ENCODE measurements around the gene FGD6.

FGD6 gene

GRCh38 chr12:95259368-95259767 is 42.1 kb upstream of the FGD6 start:
- no peak for TF ChIP-seq CTCF (IDR thresholded peaks at IDR 0.05; ENCODE audit: insufficient read depth, low read length, poor library complexity, severe bottlenecking)
- peaks cover 8% of the 10 kb centered on the region for H3K36me3 ChIP-seq (ENCODE audit: control insufficient read depth, insufficient read depth, low read length)
- H3K4me3 ChIP-seq (replicated peaks; ENCODE audit: low read depth, low read length), result no peak overlapping the region
- no peak for DNase-seq (ENCODE audit: extremely low read depth, insufficient read length)
- no peaks in the 10 kb centered on the region for H3K27me3 ChIP-seq (replicated peaks; ENCODE audit: control insufficient read depth, insufficient read depth, low read length)

GRCh38 chr12:95258803-95259202 is 41.5 kb upstream of the FGD6 start:
- Histone ChIP-seq H3K36me3 (ENCODE audit: control insufficient read depth, insufficient read depth, low read length) (peaks cover 8% of the 10 kb centered on the region), H3K27me3 (replicated peaks; ENCODE audit: control insufficient read depth, insufficient read depth, low read length) (no peaks in the 10 kb centered on the region), H3K4me3 (replicated peaks; ENCODE audit: low read depth, low read length) (no peak overlapping the region)
- DNase-seq (ENCODE audit: extremely low read depth, insufficient read length), result no peak
- TF ChIP-seq CTCF (IDR thresholded peaks at IDR 0.05; ENCODE audit: insufficient read depth, low read length, poor library complexity, severe bottlenecking), result no peak

- TF ChIP-seq CTCF (IDR thresholded peaks at IDR 0.05; ENCODE audit: insufficient read depth, low read length, poor library complexity, severe bottlenecking), result no peak
- Histone ChIP-seq H3K27me3 (replicated peaks; ENCODE audit: control insufficient read depth, insufficient read depth, low read length) (no peaks in the 10 kb centered on the region), H3K36me3 (ENCODE audit: control insufficient read depth, insufficient read depth, low read length) (peaks cover 7% of the 10 kb centered on the region), H3K4me3 (replicated peaks; ENCODE audit: low read depth, low read length) (no peak overlapping the region)
- no peak for DNase-seq (ENCODE audit: extremely low read depth, insufficient read length)
Observed at GRCh38 chr12:95258151-95258550, 40.9 kb upstream of the FGD6 start.

- no peak for DNase-seq (ENCODE audit: extremely low read depth, insufficient read length)
- Histone ChIP-seq H3K27me3 (replicated peaks; ENCODE audit: control insufficient read depth, insufficient read depth, low read length) (no peaks in the 10 kb centered on the region), H3K36me3 (ENCODE audit: control insufficient read depth, insufficient read depth, low read length) (peaks cover 7% of the 10 kb centered on the region), H3K4me3 (replicated peaks; ENCODE audit: low read depth, low read length) (no peak overlapping the region)
- TF ChIP-seq CTCF (IDR thresholded peaks at IDR 0.05; ENCODE audit: insufficient read depth, low read length, poor library complexity, severe bottlenecking), result no peak
Observed at GRCh38 chr12:95257541-95257940, 40.3 kb upstream of the FGD6 start.

GRCh38 chr12:95253386-95253785 is 36.1 kb upstream of the FGD6 start:
- H3K27me3 ChIP-seq (replicated peaks; ENCODE audit: control insufficient read depth, insufficient read depth, low read length), result no peaks in the 10 kb centered on the region
- peaks cover 4% of the 10 kb centered on the region for H3K36me3 ChIP-seq (ENCODE audit: control insufficient read depth, insufficient read depth, low read length)
- no peak for DNase-seq (ENCODE audit: extremely low read depth, insufficient read length)
- TF ChIP-seq CTCF (IDR thresholded peaks at IDR 0.05; ENCODE audit: insufficient read depth, low read length, poor library complexity, severe bottlenecking), result no peak
- no peak overlapping the region for H3K4me3 ChIP-seq (replicated peaks; ENCODE audit: low read depth, low read length)
